NOMO-1 (cell line): ENCODE results near the gene DSG4.
A peak's percentile ranks its signal among the peaks of the same experiment; 100 is the strongest.

Experiments
- DNase-seq, 2 experiments: peaks; one replicate each; lab custom pipeline; 2025; ENCODE audit not compliant: unreplicated experiment in 2 of 2; lab: John Stamatoyannopoulos, UW

The DSG4 gene

DNA sequence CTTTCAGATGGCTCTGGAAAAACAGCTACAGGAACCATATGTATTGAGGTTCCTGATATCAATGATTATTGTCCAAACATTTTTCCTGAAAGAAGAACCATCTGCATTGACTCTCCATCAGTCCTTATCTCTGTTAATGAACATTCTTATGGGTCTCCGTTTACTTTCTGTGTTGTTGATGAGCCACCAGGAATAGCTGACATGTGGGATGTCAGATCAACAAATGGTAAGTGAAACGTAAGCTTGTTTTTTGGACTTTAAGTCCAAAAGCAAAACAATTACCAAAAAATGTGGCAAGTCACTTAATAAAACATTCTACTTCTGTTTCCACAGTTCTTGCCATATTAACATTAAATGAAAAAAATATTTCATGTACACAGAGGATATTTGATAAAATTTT, 26.8 kb downstream of the DSG4 start:
- no peak for DNase-seq

DNA sequence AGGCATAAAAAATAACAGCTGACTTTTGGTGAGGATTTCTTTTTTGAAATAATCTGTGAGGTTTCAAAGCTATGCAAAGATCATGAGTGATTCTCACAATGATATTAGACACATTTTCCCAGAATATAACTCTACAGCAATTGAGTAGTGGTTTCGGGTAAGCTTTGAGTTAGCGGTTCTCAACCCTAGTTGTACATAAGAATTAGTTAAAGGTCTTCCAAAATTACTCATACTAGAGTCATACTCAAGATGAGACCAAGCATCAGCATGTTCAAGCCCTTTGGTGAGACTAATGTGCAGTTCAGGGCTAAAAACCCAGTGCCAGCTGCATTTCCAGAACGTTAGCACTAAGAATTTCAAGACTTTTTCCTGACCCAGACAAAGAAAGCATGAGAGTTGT, 31.1 kb downstream of the DSG4 start:
- DNase-seq = no peak

GRCh38 chr18:31409276-31409675, 32.7 kb downstream of the DSG4 start:
- DNase-seq = no peak

DNA sequence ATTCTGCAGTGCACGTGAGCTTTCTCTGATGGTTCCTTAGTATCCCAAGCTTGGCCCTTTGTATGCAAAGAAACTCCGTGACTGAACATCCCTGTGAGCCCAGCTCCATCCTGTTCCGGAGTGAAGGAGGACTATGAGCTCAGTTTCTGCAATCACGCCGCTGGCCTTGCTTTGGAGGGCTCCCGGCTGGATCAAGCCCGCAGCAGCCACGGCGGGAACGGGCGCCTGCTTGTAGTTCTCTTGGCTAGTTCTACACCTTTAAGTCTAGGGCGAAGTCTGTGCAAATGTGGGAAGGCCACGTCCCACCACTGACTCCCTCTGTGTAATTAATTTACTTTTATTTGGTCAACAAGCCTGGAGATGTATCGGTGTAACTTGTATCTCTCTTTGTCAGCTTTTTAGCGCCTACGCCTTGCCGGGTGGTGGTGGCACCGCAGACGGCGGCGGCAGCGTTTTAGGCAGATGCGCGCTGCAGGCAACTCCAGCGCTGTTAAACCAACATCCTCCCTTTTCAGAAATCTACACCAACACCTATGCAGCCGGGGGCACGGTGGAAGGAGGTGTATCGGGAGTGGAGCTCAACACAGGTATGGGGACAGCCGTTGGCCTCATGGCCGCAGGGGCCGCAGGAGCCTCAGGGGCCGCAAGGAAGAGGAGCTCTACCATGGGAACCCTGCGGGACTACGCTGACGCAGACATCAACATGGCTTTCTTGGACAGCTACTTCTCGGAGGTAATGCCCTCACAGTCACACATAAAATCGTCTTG, 34.3 kb downstream of the DSG4 start:
- no peak for DNase-seq

DNA sequence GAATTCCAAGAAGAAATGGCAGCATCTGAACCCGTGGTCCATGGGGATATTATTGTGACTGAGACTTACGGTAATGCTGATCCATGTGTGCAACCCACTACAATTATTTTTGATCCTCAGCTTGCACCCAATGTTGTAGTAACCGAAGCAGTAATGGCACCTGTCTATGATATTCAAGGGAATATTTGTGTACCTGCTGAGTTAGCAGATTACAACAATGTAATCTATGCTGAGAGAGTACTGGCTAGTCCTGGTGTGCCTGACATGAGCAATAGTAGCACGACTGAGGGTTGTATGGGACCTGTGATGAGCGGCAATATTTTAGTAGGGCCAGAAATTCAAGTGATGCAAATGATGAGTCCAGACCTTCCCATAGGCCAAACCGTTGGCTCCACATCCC, 36.6 kb downstream of the DSG4 start:
- DNase-seq = no peak

- no peak for DNase-seq
Observed at GRCh38 chr18:31417850-31418249, 41.3 kb downstream of the DSG4 start.

- DNase-seq = no peak
Observed at GRCh38 chr18:31419457-31419932, 42.9 kb downstream of the DSG4 start.

- no peak for DNase-seq
Observed at GRCh38 chr18:31420032-31420431, 43.5 kb downstream of the DSG4 start.

GRCh38 chr18:31420524-31420923, 43.9 kb downstream of the DSG4 start:
- DNase-seq = no peak

- peak; percentile 4 to 26 for DNase-seq
Observed at GRCh38 chr18:31424383-31424988, 47.9 kb downstream of the DSG4 start.

DNA sequence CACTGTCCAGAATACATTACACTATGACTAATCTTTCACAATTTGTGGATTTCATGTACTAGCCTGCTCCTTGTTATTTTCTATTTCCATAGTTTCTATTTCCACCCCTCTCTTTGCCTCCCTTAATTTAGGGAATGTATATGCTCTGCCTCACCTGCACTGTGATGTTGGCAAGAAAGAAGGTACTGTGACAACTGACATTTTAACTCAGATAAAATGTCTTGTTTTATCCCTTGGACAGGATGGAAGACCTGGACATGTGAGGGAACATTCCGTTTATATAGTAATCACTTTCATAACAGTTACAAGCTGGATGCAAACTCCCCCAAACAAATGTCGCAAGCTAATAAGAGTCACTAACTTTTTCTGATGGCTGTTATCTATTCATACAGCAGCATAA, 49.4 kb downstream of the DSG4 start:
- no peak for DNase-seq

GRCh38 chr18:31426871-31427406, 50.4 kb downstream of the DSG4 start:
- no peak for DNase-seq

DNA sequence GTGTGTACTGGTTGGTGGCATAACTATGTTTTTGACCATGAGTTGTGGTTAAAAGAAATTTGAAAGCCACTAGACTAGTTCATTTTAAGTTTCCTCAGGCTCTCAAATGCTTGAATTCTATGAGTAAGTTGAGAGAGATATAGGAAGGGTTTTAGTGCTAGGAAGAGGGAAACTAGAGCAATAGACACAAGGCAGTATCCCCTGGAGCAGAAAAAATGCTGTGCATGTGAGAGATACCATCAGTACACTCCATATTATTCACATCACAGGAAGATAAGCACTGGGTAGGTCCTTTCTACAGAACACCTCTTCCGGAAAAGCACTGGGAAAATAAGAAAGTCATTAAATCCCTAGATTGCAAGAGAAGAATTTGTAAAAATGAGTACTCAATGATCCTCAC, 51.6 kb downstream of the DSG4 start:
- DNase-seq = no peak

DNA sequence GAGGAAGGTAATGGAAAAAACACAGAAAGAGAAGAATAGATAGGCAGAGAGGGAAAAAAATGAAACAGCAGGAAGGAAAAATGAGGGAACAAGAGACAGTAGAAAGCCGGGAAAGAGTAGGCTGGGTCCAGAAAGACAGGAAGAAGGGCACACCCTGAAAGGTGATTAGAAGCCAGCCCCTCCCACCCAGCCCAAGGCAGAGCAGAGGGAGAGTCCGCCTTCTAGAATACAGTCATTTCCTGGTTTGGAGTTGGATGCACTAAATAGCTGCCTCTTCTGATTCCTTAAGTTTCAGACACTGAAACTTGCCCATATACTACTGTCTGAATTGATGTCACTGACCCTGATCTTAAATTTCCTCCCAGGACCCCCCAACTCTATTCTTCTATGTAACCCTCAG, 53.0 kb downstream of the DSG4 start:
- DNase-seq = no peak

DNA sequence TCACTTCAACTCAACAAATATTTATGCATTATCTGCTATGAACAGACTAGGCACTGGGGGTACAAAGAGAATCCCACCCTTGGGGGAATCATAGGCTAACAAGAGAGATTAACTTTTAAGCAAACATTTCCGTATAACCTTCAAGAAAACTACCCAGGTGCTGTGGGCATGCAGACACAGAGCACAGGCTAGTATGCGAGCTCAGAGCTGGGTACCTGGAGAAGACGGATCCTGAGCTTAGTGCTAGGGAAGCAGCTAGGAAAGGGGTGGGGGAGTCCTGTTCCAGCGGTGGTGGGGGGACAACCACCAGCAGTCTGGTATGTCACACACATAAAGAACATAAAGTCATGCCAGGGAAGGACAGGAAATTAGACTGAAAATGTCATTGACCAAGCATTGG, 53.5 kb downstream of the DSG4 start:
- no peak for DNase-seq

- DNase-seq = no peak
Observed at GRCh38 chr18:31430554-31430953, 54.0 kb downstream of the DSG4 start.

GRCh38 chr18:31432316-31432715, 55.7 kb downstream of the DSG4 start:
- no peak for DNase-seq

- no peak for DNase-seq
Observed at GRCh38 chr18:31436825-31437224, 60.2 kb downstream of the DSG4 start.

- no peak for DNase-seq
Observed at GRCh38 chr18:31438402-31438801, 61.8 kb downstream of the DSG4 start.

DNA sequence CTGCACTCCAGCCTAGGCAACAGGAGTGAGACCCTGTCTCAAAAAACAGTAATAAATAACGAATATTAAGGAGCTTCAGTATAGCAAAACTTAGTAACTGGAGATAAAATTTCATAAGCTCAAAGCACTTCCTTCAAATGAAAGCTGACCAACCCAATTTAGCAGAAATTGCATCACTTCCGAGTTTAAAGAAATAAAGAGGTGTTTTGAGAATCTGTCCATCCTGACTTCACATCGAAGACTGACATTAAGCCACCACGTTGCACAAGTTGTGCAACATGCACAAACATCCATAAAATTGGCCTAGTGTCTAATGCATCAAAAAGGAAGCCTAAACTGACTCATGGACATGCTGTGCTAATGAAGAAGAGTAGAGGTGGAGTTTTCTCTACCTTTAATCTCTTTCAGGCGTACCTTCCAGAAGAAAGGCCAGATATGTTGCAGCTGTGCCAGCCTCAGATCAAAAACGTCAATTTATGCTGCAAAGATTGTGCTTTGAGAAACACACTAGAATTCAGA, 63.3 kb downstream of the DSG4 start:
- DNase-seq = peak; percentile 45 to 68

DNA sequence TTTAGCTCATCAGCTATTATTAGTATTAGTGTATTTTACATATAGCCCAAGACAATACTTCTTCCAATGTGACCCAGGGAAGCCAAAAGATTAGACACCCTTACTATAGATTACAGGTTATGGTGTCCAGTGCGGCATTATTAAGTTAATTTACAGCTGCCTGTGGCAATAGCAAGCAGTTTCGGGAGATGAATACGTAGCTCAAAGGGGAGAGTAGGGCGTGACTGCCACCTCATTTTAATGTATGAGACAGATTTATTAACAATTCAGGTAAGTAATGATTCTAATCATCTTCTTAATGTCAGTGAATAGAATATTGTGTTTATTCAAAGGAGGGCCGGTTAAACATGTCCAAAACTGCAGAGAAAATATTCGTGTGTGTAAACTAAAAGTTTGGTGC, 64.2 kb downstream of the DSG4 start:
- DNase-seq = no peak

DNA sequence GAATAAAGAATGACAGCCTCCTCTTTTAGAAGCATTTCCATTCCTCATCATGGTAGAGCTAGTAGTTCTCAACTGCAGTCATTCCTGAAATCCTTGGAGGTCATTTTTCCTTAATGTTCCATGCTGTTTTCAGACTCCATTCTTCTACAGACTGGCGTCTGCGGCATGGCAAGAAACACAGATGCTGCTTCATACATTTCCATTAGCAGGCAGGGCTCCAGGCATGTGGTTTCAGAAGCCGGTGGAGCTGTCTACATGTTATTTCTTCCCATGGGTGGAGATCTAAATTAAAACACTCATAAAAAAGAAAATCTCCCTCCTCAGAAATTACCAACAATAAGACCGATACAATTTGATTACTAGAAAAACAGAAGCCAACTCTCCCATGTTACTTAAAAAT, 64.9 kb downstream of the DSG4 start:
- no peak for DNase-seq
